CD14-positive monocyte (primary cell): ENCODE results near the gene CCDC33. TPM values are rescaled to one million over a fixed set of nuclear protein-coding genes. Genes with fewer than 3 reads are reported as not detected.

Experiments used
- DNase-seq, 3 donors: peaks; one replicate each; pipeline ENCODE4 v3.0.0-alpha.2; 2011 to 2022
- H2AFZ ChIP-seq: 2 replicates; pipeline ENCODE4 v1.6.0; 2012; ENCODE audit warnings: mild to moderate bottlenecking, low read depth, low read length, inconsistent platforms; ENCODE audit not compliant: insufficient read depth, poor library complexity, severe bottlenecking
- H3K27ac ChIP-seq, 2 donors: 1 replicate in 1 of 2; 2 replicates in 1 of 2; pipeline ENCODE4 v1.5.1; 2012 to 2013; ENCODE audit warnings: low read length in 2 of 2, control low read depth in 1 of 2, inconsistent platforms in 1 of 2, low read depth in 1 of 2, mild to moderate bottlenecking in 1 of 2
- H3K27me3 ChIP-seq, 2 donors: one replicate each; pipeline versions ENCODE4 v1.6.0 to v1.6.1; 2011 to 2013; ENCODE audit warnings: low read length in 2 of 2; ENCODE audit not compliant: control insufficient read depth in 2 of 2, insufficient read depth in 2 of 2
- H3K36me3 ChIP-seq, 2 donors: replicated peaks in 1 of 2; 1 replicate in 1 of 2; 2 replicates in 1 of 2; pipeline versions ENCODE4 v1.5.1 to v1.6.1; 2012 to 2013; ENCODE audit warnings: low read length in 2 of 2, control low read depth in 1 of 2, inconsistent platforms in 1 of 2, mild to moderate bottlenecking in 1 of 2; ENCODE audit not compliant: insufficient read depth in 2 of 2, control insufficient read depth in 1 of 2
- H3K4me1 ChIP-seq, 2 donors: 1 replicate in 1 of 2; 2 replicates in 1 of 2; pipeline versions ENCODE4 v1.5.1 to v1.6.1; 2012 to 2013; ENCODE audit warnings: low read length in 2 of 2, control low read depth in 1 of 2, inconsistent platforms in 1 of 2, mild to moderate bottlenecking in 1 of 2, moderate library complexity in 1 of 2; ENCODE audit not compliant: insufficient read depth in 2 of 2, control insufficient read depth in 1 of 2
- H3K4me2 ChIP-seq: replicated peaks from 2 replicates; pipeline ENCODE3; 2012; ENCODE audit warnings: low read length, moderate library complexity, mild to moderate bottlenecking; ENCODE audit not compliant: poor library complexity, severe bottlenecking; ENCODE audit errors: extremely low read depth
- H3K4me3 ChIP-seq, 3 experiments: fragments of 200-600 bp in 1 of 3; sonication (generic) in 1 of 3; replicated peaks in 1 of 3; 1 replicate in 2 of 3; 2 replicates in 1 of 3; pipeline ENCODE4 v1.5.1; 2011 to 2013; ENCODE audit warnings: low read length in 3 of 3, mild to moderate bottlenecking in 3 of 3, control low read depth in 2 of 3, low read depth in 2 of 3, inconsistent platforms in 1 of 3, moderate library complexity in 1 of 3
- H3K79me2 ChIP-seq: 2 replicates; pipeline ENCODE4 v1.6.0; 2012; ENCODE audit warnings: mild to moderate bottlenecking, control low read depth, inconsistent platforms, low read length, moderate library complexity; ENCODE audit not compliant: insufficient read depth
- H3K9ac ChIP-seq: 2 replicates; pipeline ENCODE4 v1.6.0; 2017; ENCODE audit warnings: low read length, mild to moderate bottlenecking; ENCODE audit not compliant: insufficient read depth, poor library complexity, severe bottlenecking
- H3K9me3 ChIP-seq, 2 donors: replicated peaks in 1 of 2; 1 replicate in 1 of 2; 2 replicates in 1 of 2; pipeline versions ENCODE4 v1.5.1 to v1.6.1; 2012 to 2013; ENCODE audit warnings: low read length in 2 of 2, control low read depth in 1 of 2; ENCODE audit not compliant: control insufficient read depth in 1 of 2, insufficient read depth in 1 of 2
- H4K20me1 ChIP-seq: 2 replicates; pipeline ENCODE4 v1.6.0; 2012; ENCODE audit warnings: mild to moderate bottlenecking, low read length, control low read depth, moderate library complexity; ENCODE audit not compliant: insufficient read depth
- H3K27ac Mint-ChIP-seq, 7 donors: one replicate each; pipeline ENCODE4 v1.8.0; 2020; ENCODE audit warnings: mild to moderate bottlenecking in 7 of 7, mixed read lengths in 7 of 7, moderate library complexity in 6 of 7, inconsistent platforms in 2 of 7
- H3K27me3 Mint-ChIP-seq, 3 donors: one replicate each; pipeline ENCODE4 v1.8.0; 2021 to 2022; ENCODE audit warnings: low read depth in 3 of 3, mild to moderate bottlenecking in 3 of 3, mixed read lengths in 3 of 3, moderate library complexity in 3 of 3, inconsistent platforms in 1 of 3
- H3K36me3 Mint-ChIP-seq, 2 donors: one replicate each; pipeline ENCODE4 v1.8.0; 2020; ENCODE audit warnings: mixed read lengths in 2 of 2, inconsistent platforms in 1 of 2, mild to moderate bottlenecking in 1 of 2
- H3K4me1 Mint-ChIP-seq: one replicate; pipeline ENCODE4 v1.8.0; 2020; ENCODE audit warnings: mild to moderate bottlenecking, mixed read lengths
- H3K4me3 Mint-ChIP-seq, 2 donors: one replicate each; pipeline ENCODE4 v1.8.0; 2020; ENCODE audit warnings: mild to moderate bottlenecking in 2 of 2, mixed read lengths in 2 of 2, moderate library complexity in 1 of 2
- H3K9me3 Mint-ChIP-seq, 7 donors: one replicate each; pipeline ENCODE4 v1.8.0; 2020 to 2022; ENCODE audit warnings: mixed read lengths in 7 of 7, mild to moderate bottlenecking in 6 of 7, moderate library complexity in 6 of 7, inconsistent platforms in 2 of 7
- CTCF ChIP-seq: fragments of 200-600 bp; IDR thresholded peaks from one replicate; pipeline ENCODE4 v1.8.0; 2022; ENCODE audit warnings: antibody characterized with exemption, mild to moderate bottlenecking
- WGBS: methylation state at CpG from one replicate; pipeline ENCODE4 v1.1.5; 2013; ENCODE audit warnings: missing lambda C conversion rate; ENCODE audit not compliant: insufficient coverage; 5-methylcytosine and 5-hydroxymethylcytosine counted together
- intact Hi-C, 2 donors: fragments of 100-400 bp; cut with micrococcal nuclease; formaldehyde crosslinking; loops; one replicate each; pipeline versions ENCODE4 v1.15.0 to v1.15.1; 2023
- polyA plus RNA-seq, 3 donors: library from polyadenylated mRNA; depleted of rRNA in 1 of 3; unstranded in 2 of 3; stranded (reverse) in 1 of 3; fragments of 300-500 nt in 2 of 3; fragments of >200 nt in 1 of 3; fragmentation: Illumina TruSeq in 2 of 3; gene quantifications; 1 replicate in 2 of 3; 2 replicates in 1 of 3; pipeline ENCODE4 v1.2.3, GENCODE V29; 2012 to 2021

CCDC33 gene
- polyA plus RNA-seq, 3 donors: not detected

DNA sequence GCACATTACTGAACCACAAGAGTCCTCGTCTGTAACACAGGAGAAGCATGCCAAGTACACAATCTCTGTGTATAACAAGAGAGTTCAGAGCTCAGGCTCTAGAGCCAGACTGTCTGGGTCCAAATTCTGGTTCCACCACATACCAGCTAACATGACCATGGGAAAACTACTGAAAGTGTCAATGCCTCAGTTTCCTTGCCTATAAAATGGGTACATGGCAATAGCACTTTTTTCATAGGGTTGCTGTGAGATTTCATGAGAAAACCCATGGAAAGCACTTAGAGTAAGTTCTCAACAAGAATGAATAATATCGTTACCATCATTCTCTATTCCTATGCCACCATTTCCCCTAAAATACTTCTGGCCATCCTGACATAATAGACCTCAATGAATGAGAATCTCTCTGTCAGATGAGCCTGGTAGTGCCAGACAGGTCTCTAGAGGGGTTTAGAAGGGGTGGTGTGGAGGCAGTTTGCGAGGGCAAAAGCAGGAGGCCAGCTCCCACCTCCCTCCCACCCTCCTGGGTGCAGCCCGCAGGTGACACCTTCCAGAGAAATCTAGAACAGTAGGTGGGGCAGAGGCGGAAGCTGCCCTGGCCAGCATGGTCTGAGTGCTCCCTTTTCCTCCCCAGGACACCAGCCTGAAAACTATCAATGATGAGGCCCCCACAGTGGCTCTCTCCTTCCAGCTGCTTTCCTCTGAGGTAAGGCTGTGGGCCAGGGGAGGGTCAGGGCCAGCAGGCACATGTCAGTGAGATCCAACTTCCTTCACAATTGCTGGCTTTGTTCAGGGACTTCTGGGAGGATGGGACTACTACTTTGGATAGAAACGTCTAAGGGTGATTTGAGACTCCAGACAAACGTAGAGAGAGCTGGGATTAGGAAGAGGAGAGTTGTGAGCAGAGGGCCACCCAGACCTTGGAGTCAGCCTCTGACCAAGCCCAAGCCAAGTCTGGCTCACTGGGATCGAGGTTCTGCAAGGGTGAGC, 45.3 kb downstream of the CCDC33 start:
- 86% methylated on average over 1 of the region's 8 CpGs for WGBS
- H3K79me2 ChIP-seq: no peaks in the 10 kb centered on the region
- DNase-seq: no peak
- intact Hi-C loops: no loop called here
- no peaks in the 10 kb centered on the region for H3K4me1 ChIP-seq
- no peaks in the 10 kb centered on the region for H3K4me1 Mint-ChIP-seq
- no peaks in the 10 kb centered on the region for H3K36me3 Mint-ChIP-seq
- H3K9me3 Mint-ChIP-seq: no peaks in the 10 kb centered on the region
- peaks cover 2 to 12% (median 3%) of the 10 kb centered on the region in 3 donors for H3K27me3 Mint-ChIP-seq
- no peaks in the 10 kb centered on the region for H3K9me3 ChIP-seq
- H3K27ac ChIP-seq: no peak overlapping the region
- no peak overlapping the region for H3K9ac ChIP-seq
- H3K27ac Mint-ChIP-seq: no peak overlapping the region
- H3K4me3 ChIP-seq: no peak overlapping the region
- no peaks in the 10 kb centered on the region for H3K27me3 ChIP-seq
- H3K4me2 ChIP-seq: no peak overlapping the region
- no peak overlapping the region for H2AFZ ChIP-seq
- H3K4me3 Mint-ChIP-seq: no peak overlapping the region
- no peaks in the 10 kb centered on the region for H3K36me3 ChIP-seq
- no peak for TF ChIP-seq CTCF
- no peaks in the 10 kb centered on the region for H4K20me1 ChIP-seq

GRCh38 chr15:74283368-74283767, 47.2 kb downstream of the CCDC33 start:
- no peaks in the 10 kb centered on the region for H3K4me1 Mint-ChIP-seq
- H3K4me2 ChIP-seq: no peak overlapping the region
- no peaks in the 10 kb centered on the region for H4K20me1 ChIP-seq
- no peaks in the 10 kb centered on the region for H3K27me3 ChIP-seq
- no peaks in the 10 kb centered on the region for H3K36me3 ChIP-seq
- no peak overlapping the region for H3K27ac Mint-ChIP-seq
- H3K9ac ChIP-seq: no peak overlapping the region
- H3K4me1 ChIP-seq: no peaks in the 10 kb centered on the region
- no peaks in the 10 kb centered on the region for H3K9me3 Mint-ChIP-seq
- intact Hi-C loops: no loop called here
- no peak overlapping the region for H3K27ac ChIP-seq
- no peaks in the 10 kb centered on the region for H3K79me2 ChIP-seq
- H3K36me3 Mint-ChIP-seq: no peaks in the 10 kb centered on the region
- 100% methylated on average over 1 of the region's 7 CpGs for WGBS
- TF ChIP-seq CTCF: no peak
- peaks cover 3 to 10% (median 4%) of the 10 kb centered on the region in 3 donors for H3K27me3 Mint-ChIP-seq
- H3K9me3 ChIP-seq: no peaks in the 10 kb centered on the region
- H2AFZ ChIP-seq: no peak overlapping the region
- no peak for DNase-seq
- H3K4me3 ChIP-seq: no peak overlapping the region
- no peak overlapping the region for H3K4me3 Mint-ChIP-seq
